ENCODE measurements around the gene MAP6D1.

Gene MAP6D1

GRCh38 chr3:183810643-183811594, 14.5 kb downstream of the MAP6D1 start:
- no peak overlapping the region for H3K9ac ChIP-seq (ENCODE audit: low read depth, low read length)
- no peak overlapping the region for H3K4me3 ChIP-seq (ENCODE audit: low read length)
- H3K27ac ChIP-seq (ENCODE audit: low read length), result no peak overlapping the region
- H3K4me1 ChIP-seq (ENCODE audit: insufficient read depth, low read length), result no peaks in the 10 kb centered on the region
- H3K36me3 ChIP-seq (ENCODE audit: insufficient read depth, low read depth, low read length), result peaks cover 69% of the 10 kb centered on the region
- no peaks in the 10 kb centered on the region for H3K27me3 ChIP-seq (ENCODE audit: insufficient read depth, low read length)
- no peaks in the 10 kb centered on the region for H3K9me3 ChIP-seq (ENCODE audit: insufficient read depth, low read depth, low read length)

DNA sequence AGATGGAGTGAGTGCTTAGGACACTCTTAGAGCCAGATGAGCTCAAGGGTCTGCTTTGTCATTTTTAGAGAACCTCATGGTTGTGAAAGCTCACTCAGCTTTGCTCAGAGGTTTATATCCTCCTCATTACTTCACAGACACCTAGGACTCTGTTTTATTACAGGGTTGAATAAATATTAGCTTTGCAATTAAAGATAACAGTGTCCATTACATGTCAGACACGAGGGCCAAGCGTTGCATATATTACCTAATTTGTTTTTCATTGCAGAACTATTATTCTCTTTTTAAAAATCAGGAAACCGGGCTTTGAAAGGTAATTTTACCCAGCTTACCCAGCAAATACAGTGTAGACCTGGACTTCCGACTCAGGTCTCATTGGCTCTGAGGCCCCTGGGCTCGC, 16.1 kb downstream of the MAP6D1 start:
- no peaks in the 10 kb centered on the region for H3K4me1 ChIP-seq (ENCODE audit: insufficient read depth, low read length)
- H3K4me3 ChIP-seq (ENCODE audit: low read length), result no peak overlapping the region
- no peaks in the 10 kb centered on the region for H3K27me3 ChIP-seq (ENCODE audit: insufficient read depth, low read length)
- H3K36me3 ChIP-seq (ENCODE audit: insufficient read depth, low read depth, low read length), result peaks cover 85% of the 10 kb centered on the region
- H3K9me3 ChIP-seq (ENCODE audit: insufficient read depth, low read depth, low read length), result no peaks in the 10 kb centered on the region
- no peak overlapping the region for H3K9ac ChIP-seq (ENCODE audit: low read depth, low read length)
- H3K27ac ChIP-seq (ENCODE audit: low read length), result no peak overlapping the region

GRCh38 chr3:183808355-183808754, 17.0 kb downstream of the MAP6D1 start:
- Histone ChIP-seq H3K27me3 (ENCODE audit: insufficient read depth, low read length) (no peaks in the 10 kb centered on the region), H3K4me3 (ENCODE audit: low read length) (no peak overlapping the region), H3K9me3 (ENCODE audit: insufficient read depth, low read depth, low read length) (no peaks in the 10 kb centered on the region), H3K27ac (ENCODE audit: low read length) (no peak overlapping the region), H3K4me1 (ENCODE audit: insufficient read depth, low read length) (no peaks in the 10 kb centered on the region), H3K9ac (ENCODE audit: low read depth, low read length) (no peak overlapping the region), H3K36me3 (ENCODE audit: insufficient read depth, low read depth, low read length) (peaks cover 94% of the 10 kb centered on the region)

- no peak overlapping the region for H3K9ac ChIP-seq (ENCODE audit: low read depth, low read length)
- H3K4me3 ChIP-seq (ENCODE audit: low read length), result no peak overlapping the region
- no peak overlapping the region for H3K27ac ChIP-seq (ENCODE audit: low read length)
- H3K4me1 ChIP-seq (ENCODE audit: insufficient read depth, low read length), result no peaks in the 10 kb centered on the region
- H3K27me3 ChIP-seq (ENCODE audit: insufficient read depth, low read length), result no peaks in the 10 kb centered on the region
- H3K9me3 ChIP-seq (ENCODE audit: insufficient read depth, low read depth, low read length), result no peaks in the 10 kb centered on the region
- peaks cover 99% of the 10 kb centered on the region for H3K36me3 ChIP-seq (ENCODE audit: insufficient read depth, low read depth, low read length)
These were observed 17.5 kb downstream of the MAP6D1 start for GRCh38 chr3:183807881-183808280.

DNA sequence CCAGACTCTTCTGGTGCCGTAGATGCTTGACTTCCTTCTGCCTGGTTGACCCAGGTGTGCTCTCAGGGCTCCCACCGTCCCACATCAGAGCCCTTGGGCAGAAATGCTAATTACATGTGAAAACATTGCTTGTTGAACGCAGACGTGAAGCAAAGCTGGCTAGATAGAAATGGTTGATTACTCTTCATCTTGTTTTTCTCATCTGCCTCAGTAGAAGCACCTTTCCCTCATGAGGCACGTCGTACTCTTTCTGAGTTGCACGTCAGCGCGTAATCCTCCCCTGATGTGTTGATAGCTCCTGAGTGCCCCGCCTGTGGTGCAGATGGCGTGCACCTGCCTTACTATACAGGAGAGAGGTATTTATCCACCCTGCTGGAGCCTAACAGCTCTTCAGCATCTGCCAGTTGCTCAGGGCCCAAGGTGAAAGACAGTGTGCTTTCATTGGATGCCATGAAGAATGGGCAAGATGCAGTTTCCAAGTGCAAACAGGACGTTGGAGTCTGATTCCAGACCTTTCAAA, 18.1 kb downstream of the MAP6D1 start:
- Histone ChIP-seq H3K36me3 (ENCODE audit: insufficient read depth, low read depth, low read length) (peaks cover 99% of the 10 kb centered on the region), H3K9me3 (ENCODE audit: insufficient read depth, low read depth, low read length) (no peaks in the 10 kb centered on the region), H3K9ac (ENCODE audit: low read depth, low read length) (no peak overlapping the region)

DNA sequence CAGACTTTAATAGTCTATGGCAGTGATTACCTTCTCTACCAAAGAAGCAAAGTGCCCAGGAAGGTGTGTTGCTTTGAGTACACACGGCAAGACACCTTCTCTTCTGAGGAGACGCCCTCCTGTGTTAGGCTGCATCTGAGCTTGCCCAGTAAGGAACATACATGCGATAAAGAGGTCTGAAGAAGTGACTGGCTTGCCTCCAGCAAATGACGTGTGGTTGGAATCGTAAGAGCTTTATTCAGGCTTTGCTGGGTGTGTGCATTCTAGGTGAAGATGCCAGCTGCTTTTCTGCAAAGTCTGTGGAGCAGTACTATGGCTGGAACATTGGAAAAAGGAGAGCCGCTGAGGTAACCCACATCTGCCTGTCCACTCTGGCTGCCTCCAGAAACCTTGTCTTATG, 22.4 kb downstream of the MAP6D1 start:
- H3K36me3 ChIP-seq (ENCODE audit: insufficient read depth, low read depth, low read length), result peaks cover 98% of the 10 kb centered on the region
- H3K27ac ChIP-seq (ENCODE audit: low read length), result no peak overlapping the region
- H3K9ac ChIP-seq (ENCODE audit: low read depth, low read length), result no peak overlapping the region
- H3K4me1 ChIP-seq (ENCODE audit: insufficient read depth, low read length), result no peaks in the 10 kb centered on the region
- H3K4me3 ChIP-seq (ENCODE audit: low read length), result no peak overlapping the region
- no peaks in the 10 kb centered on the region for H3K9me3 ChIP-seq (ENCODE audit: insufficient read depth, low read depth, low read length)
- H3K27me3 ChIP-seq (ENCODE audit: insufficient read depth, low read length), result no peaks in the 10 kb centered on the region

More for the DNA sequence above, 18.1 kb downstream of the MAP6D1 start:
- Histone ChIP-seq H3K4me1 (ENCODE audit: insufficient read depth, low read length) (no peaks in the 10 kb centered on the region), H3K27me3 (ENCODE audit: insufficient read depth, low read length) (no peaks in the 10 kb centered on the region), H3K27ac (ENCODE audit: low read length) (no peak overlapping the region), H3K4me3 (ENCODE audit: low read length) (no peak overlapping the region)

GRCh38 chr3:183801601-183802000, 23.8 kb downstream of the MAP6D1 start:
- no peak overlapping the region for H3K4me3 ChIP-seq (ENCODE audit: low read length)
- H3K36me3 ChIP-seq (ENCODE audit: insufficient read depth, low read depth, low read length), result peaks cover 93% of the 10 kb centered on the region
- no peaks in the 10 kb centered on the region for H3K27me3 ChIP-seq (ENCODE audit: insufficient read depth, low read length)
- H3K9ac ChIP-seq (ENCODE audit: low read depth, low read length), result no peak overlapping the region
- no peaks in the 10 kb centered on the region for H3K9me3 ChIP-seq (ENCODE audit: insufficient read depth, low read depth, low read length)
- no peak overlapping the region for H3K27ac ChIP-seq (ENCODE audit: low read length)
- no peaks in the 10 kb centered on the region for H3K4me1 ChIP-seq (ENCODE audit: insufficient read depth, low read length)

DNA sequence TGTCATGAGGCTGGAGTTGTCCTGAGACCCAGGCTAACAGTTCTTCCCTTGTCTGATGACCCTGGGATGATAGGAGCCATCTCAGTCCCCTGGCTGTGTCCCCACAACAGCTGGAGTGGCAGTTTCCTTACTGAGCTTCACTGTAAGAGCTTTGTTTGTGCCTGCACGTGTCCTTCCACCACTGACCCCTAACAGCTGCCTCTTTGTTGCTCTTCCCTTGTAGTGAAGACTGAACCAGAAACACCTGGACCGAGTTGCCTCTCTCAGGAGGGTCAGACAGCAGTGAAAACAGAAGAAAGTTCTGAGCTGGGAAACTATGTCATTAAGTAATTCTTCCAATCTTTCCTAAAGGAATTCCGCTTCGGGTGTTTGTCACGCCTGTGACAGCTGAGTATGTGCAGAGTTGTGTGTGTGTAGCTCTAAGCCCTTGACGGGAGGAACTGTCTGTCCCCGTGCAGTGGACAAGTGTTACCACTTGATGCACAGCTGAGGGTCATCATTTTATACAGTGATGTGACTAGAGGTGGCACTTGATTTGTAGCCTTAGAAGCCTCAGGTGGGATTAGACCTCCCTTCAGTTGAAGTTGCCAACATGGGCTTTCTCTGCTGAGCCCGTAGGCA, 25.0 kb downstream of the MAP6D1 start:
- Histone ChIP-seq H3K4me3 (ENCODE audit: low read length) (no peak overlapping the region), H3K9ac (ENCODE audit: low read depth, low read length) (no peak overlapping the region), H3K9me3 (ENCODE audit: insufficient read depth, low read depth, low read length) (no peaks in the 10 kb centered on the region), H3K4me1 (ENCODE audit: insufficient read depth, low read length) (no peaks in the 10 kb centered on the region), H3K27ac (ENCODE audit: low read length) (no peak overlapping the region), H3K36me3 (ENCODE audit: insufficient read depth, low read depth, low read length) (peaks cover 89% of the 10 kb centered on the region), H3K27me3 (ENCODE audit: insufficient read depth, low read length) (no peaks in the 10 kb centered on the region)

DNA sequence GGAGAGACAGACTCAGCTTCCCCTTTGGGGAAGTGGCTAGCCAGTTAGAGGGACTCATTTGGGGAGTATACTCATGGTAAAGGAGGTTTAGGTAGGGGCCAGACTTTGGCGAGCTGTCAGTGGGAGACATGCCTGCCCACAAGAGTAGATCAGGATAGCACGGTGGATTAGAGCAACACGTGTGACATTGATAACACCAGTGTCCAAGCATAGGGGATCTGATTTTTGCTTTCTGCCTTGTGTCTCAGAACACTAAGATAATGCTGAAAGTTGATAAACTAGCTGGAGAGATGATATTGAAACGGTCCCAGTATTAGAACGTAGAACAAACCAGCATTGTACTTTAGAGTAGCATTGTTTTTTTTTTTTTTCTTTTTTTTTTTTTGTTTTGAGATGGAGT, 25.9 kb downstream of the MAP6D1 start:
- peaks cover 87% of the 10 kb centered on the region for H3K36me3 ChIP-seq (ENCODE audit: insufficient read depth, low read depth, low read length)

GRCh38 chr3:183797996-183798395, 27.4 kb downstream of the MAP6D1 start:
- H3K27ac ChIP-seq (ENCODE audit: low read length), result no peak overlapping the region
- H3K27me3 ChIP-seq (ENCODE audit: insufficient read depth, low read length), result no peaks in the 10 kb centered on the region
- no peak overlapping the region for H3K4me3 ChIP-seq (ENCODE audit: low read length)
- H3K9me3 ChIP-seq (ENCODE audit: insufficient read depth, low read depth, low read length), result no peaks in the 10 kb centered on the region
- H3K36me3 ChIP-seq (ENCODE audit: insufficient read depth, low read depth, low read length), result peaks cover 87% of the 10 kb centered on the region
- no peak overlapping the region for H3K9ac ChIP-seq (ENCODE audit: low read depth, low read length)
- no peaks in the 10 kb centered on the region for H3K4me1 ChIP-seq (ENCODE audit: insufficient read depth, low read length)

More for the DNA sequence above, 25.9 kb downstream of the MAP6D1 start:
- no peaks in the 10 kb centered on the region for H3K4me1 ChIP-seq (ENCODE audit: insufficient read depth, low read length)
- no peaks in the 10 kb centered on the region for H3K27me3 ChIP-seq (ENCODE audit: insufficient read depth, low read length)
- H3K4me3 ChIP-seq (ENCODE audit: low read length), result no peak overlapping the region
- no peaks in the 10 kb centered on the region for H3K9me3 ChIP-seq (ENCODE audit: insufficient read depth, low read depth, low read length)
- no peak overlapping the region for H3K9ac ChIP-seq (ENCODE audit: low read depth, low read length)
- H3K27ac ChIP-seq (ENCODE audit: low read length), result no peak overlapping the region

DNA sequence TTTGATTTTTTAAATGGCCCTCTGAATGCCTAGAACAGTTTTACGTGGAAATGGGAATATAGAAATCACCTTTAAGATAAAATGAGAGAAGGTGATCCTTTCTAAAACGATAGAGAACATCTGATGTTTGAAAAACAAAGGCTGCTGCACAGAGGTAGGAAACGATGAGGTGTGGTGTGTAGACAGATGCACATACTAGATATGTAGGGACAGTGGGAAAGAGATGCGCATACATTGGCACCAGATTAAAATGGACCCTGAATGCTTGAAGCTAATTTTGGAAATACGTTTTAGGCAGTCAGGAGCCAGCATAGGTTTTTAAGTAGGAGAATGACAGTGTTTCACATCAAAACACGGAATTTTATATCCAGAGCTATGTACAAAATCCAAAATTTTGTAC, 29.0 kb downstream of the MAP6D1 start:
- Histone ChIP-seq H3K4me3 (ENCODE audit: low read length) (no peak overlapping the region), H3K4me1 (ENCODE audit: insufficient read depth, low read length) (no peaks in the 10 kb centered on the region), H3K36me3 (ENCODE audit: insufficient read depth, low read depth, low read length) (peaks cover 87% of the 10 kb centered on the region), H3K27me3 (ENCODE audit: insufficient read depth, low read length) (no peaks in the 10 kb centered on the region), H3K9ac (ENCODE audit: low read depth, low read length) (no peak overlapping the region), H3K27ac (ENCODE audit: low read length) (no peak overlapping the region), H3K9me3 (ENCODE audit: insufficient read depth, low read depth, low read length) (no peaks in the 10 kb centered on the region)

- Histone ChIP-seq H3K36me3 (ENCODE audit: insufficient read depth, low read depth, low read length) (peaks cover 88% of the 10 kb centered on the region), H3K4me1 (ENCODE audit: insufficient read depth, low read length) (no peaks in the 10 kb centered on the region)
These were observed 30.9 kb downstream of the MAP6D1 start for GRCh38 chr3:183794452-183794851.

More at GRCh38 chr3:183794452-183794851, 30.9 kb downstream of the MAP6D1 start:
- Histone ChIP-seq H3K9me3 (ENCODE audit: insufficient read depth, low read depth, low read length) (no peaks in the 10 kb centered on the region), H3K27ac (ENCODE audit: low read length) (no peak overlapping the region), H3K9ac (ENCODE audit: low read depth, low read length) (no peak overlapping the region), H3K4me3 (ENCODE audit: low read length) (no peak overlapping the region), H3K27me3 (ENCODE audit: insufficient read depth, low read length) (no peaks in the 10 kb centered on the region)
